K562 (cell line): ENCODE results near the gene FOXD3. TPM values are rescaled to one million over a fixed set of nuclear protein-coding genes. Genes with fewer than 3 reads are reported as not detected.

Experiments
- ARNT ChIP-seq, 2 experiments: fragments of 450-650 bp; IDR thresholded peaks; 2 replicates each; pipeline ENCODE4 v1.6.1; 2016; ENCODE audit warnings: mild to moderate bottlenecking in 1 of 2
- CEBPB ChIP-seq: fragments of 450-650 bp; IDR thresholded peaks from 2 replicates; pipeline ENCODE4 v1.6.1; 2016; ENCODE audit warnings: missing genetic modification characterization, missing compliant biosample characterization
- ETV5 ChIP-seq: sonication (generic); formaldehyde crosslinking; IDR thresholded peaks from 2 replicates; pipeline ENCODE4 v1.4.0; 2020; ENCODE audit warnings: low read depth, mild to moderate bottlenecking, missing genetic modification reagents
- LEF1 ChIP-seq: fragments of 450-650 bp; IDR thresholded peaks from 2 replicates; pipeline ENCODE4 v1.6.1; 2016; ENCODE audit warnings: mild to moderate bottlenecking
- MAFK ChIP-seq: IDR thresholded peaks from 2 replicates; pipeline ENCODE4 v1.6.1; 2011; ENCODE audit warnings: low read length, improper control_type of control experiment
- NFIX ChIP-seq: fragments of 250-450 bp; sonication (Bioruptor Pico); IDR thresholded peaks from 2 replicates; pipeline ENCODE4 v1.4.0; 2020; ENCODE audit warnings: low read depth, mild to moderate bottlenecking, moderate library complexity
- NUFIP1 ChIP-seq: fragments of 450-650 bp; IDR thresholded peaks from 2 replicates; pipeline ENCODE4 v1.6.1; 2018; ENCODE audit not compliant: partially characterized antibody
- PBX2 ChIP-seq, 2 experiments: IDR thresholded peaks in 1 of 2; conservative IDR thresholded peaks in 1 of 2; 2 replicates each; pipeline ENCODE4 v1.6.1; 2016; ENCODE audit warnings: low read depth in 2 of 2, mild to moderate bottlenecking in 1 of 2, missing compliant biosample characterization in 1 of 2, missing genetic modification characterization in 1 of 2, moderate library complexity in 1 of 2
- PHF20 ChIP-seq: fragments of 450-650 bp; IDR thresholded peaks from 2 replicates; pipeline ENCODE4 v1.6.1; 2018; ENCODE audit not compliant: partially characterized antibody
- ZBTB1 ChIP-seq: sonication (generic); formaldehyde crosslinking; IDR thresholded peaks from 2 replicates; pipeline ENCODE4 v1.8.1; 2023; ENCODE audit warnings: missing genetic modification reagents, low read depth, mild to moderate bottlenecking, borderline replicate concordance
- ZBTB17 ChIP-seq: fragments of 450-650 bp; formaldehyde crosslinking; IDR thresholded peaks from 2 replicates; pipeline ENCODE4 v1.4.0; 2020; ENCODE audit warnings: mild to moderate bottlenecking
- polyA plus RNA-seq, 8 experiments: library from polyadenylated mRNA; depleted of rRNA in 4 of 8; stranded (reverse) in 5 of 8; unstranded in 3 of 8; fragments of >200 nt; fragmentation: Nextera tagmentation in 2 of 8; fragmentation: Illumina TruSeq in 1 of 8; extraction: Ambion mirVana in 2 of 8; extraction: Trizol in 1 of 8; gene quantifications; 2 replicates each; pipeline versions ENCODE4 v1.2.1 to v1.2.3, GENCODE V29; 2011 to 2014; ENCODE audit warnings: inconsistent platforms in 1 of 8, missing spikeins in 1 of 8
- total RNA-seq, 7 experiments: library from RNA; depleted of rRNA in 6 of 7; stranded (reverse); fragments of >200 nt in 6 of 7; fragmentation: Illumina TruSeq in 2 of 7; extraction: Trizol in 2 of 7; gene quantifications; 2 replicates each; pipeline versions ENCODE4 v1.2.1 to v1.2.3, GENCODE V29; 2011 to 2021; ENCODE audit warnings: low replicate concordance in 1 of 7
- TF ChIP-seq, protein P1 (sequence below): fragments of 450-650 bp; IDR thresholded peaks from 2 replicates; pipeline ENCODE4 v1.6.1; 2018; ENCODE audit not compliant: partially characterized antibody
- TF ChIP-seq, protein P2 (sequence below), 2 experiments: IDR thresholded peaks; 2 replicates each; pipeline ENCODE4 v1.6.1; 2011; ENCODE audit warnings: borderline replicate concordance in 1 of 2, control low read depth in 1 of 2, low read depth in 1 of 2, low read length in 1 of 2, mild to moderate bottlenecking in 1 of 2, mixed read lengths in 1 of 2, moderate library complexity in 1 of 2; ENCODE audit not compliant: insufficient read depth in 1 of 2, insufficient read length in 1 of 2, poor library complexity in 1 of 2, severe bottlenecking in 1 of 2; ENCODE audit errors: extremely low read depth in 1 of 2

FOXD3 gene
- total and polyA plus RNA-seq, 9 of the 15 experiments (the other 6 are each of a cell fraction or from before 2014, with no cell fraction given), result 0.06 to 0.45 (median 0.10) TPM; not detected in 2

GRCh38 chr1:63367215-63368103 is 45.1 kb downstream of the FOXD3 start, which contains the start of gene ALG6 (continued):
- TF ChIP-seq, protein P1, sequence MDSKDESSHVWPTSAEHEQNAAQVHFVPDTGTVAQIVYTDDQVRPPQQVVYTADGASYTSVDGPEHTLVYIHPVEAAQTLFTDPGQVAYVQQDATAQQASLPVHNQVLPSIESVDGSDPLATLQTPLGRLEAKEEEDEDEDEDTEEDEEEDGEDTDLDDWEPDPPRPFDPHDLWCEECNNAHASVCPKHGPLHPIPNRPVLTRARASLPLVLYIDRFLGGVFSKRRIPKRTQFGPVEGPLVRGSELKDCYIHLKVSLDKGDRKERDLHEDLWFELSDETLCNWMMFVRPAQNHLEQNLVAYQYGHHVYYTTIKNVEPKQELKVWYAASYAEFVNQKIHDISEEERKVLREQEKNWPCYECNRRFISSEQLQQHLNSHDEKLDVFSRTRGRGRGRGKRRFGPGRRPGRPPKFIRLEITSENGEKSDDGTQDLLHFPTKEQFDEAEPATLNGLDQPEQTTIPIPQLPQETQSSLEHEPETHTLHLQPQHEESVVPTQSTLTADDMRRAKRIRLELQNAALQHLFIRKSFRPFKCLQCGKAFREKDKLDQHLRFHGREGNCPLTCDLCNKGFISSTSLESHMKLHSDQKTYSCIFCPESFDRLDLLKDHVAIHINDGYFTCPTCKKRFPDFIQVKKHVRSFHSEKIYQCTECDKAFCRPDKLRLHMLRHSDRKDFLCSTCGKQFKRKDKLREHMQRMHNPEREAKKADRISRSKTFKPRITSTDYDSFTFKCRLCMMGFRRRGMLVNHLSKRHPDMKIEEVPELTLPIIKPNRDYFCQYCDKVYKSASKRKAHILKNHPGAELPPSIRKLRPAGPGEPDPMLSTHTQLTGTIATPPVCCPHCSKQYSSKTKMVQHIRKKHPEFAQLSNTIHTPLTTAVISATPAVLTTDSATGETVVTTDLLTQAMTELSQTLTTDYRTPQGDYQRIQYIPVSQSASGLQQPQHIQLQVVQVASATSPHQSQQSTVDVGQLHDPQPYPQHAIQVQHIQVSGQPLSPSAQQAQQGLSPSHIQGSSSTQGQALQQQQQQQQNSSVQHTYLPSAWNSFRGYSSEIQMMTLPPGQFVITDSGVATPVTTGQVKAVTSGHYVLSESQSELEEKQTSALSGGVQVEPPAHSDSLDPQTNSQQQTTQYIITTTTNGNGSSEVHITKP, result no peak
- TF ChIP-seq PHF20 (peak; percentile 61), CEBPB (tag) (no peak), PBX2 (CRISPR knock-in tag; IDR thresholded peaks at IDR 0.05; ENCODE audit: low read depth) (no peak), PBX2 (tag; conservative IDR thresholded peaks at IDR 0.05; ENCODE audit: low read depth) (no peak), LEF1 (no peak), NFIX (CRISPR knock-in tag) (no peak), ZBTB17 (CRISPR knock-in tag) (0 out of 2 replicates have a peak, but pooled peaks have one; percentile 58), NUFIP1 (no peak), ZBTB1 (CRISPR knock-in tag) (no peak; the same call in 1 of the 2 replicates), ETV5 (CRISPR knock-in tag) (no peak; the same call in 1 of the 2 replicates), ARNT (IDR thresholded peaks at IDR 0.05) (no peak), MAFK (no peak)
- TF ChIP-seq, protein P2, sequence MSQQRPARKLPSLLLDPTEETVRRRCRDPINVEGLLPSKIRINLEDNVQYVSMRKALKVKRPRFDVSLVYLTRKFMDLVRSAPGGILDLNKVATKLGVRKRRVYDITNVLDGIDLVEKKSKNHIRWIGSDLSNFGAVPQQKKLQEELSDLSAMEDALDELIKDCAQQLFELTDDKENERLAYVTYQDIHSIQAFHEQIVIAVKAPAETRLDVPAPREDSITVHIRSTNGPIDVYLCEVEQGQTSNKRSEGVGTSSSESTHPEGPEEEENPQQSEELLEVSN (IDR thresholded peaks at IDR 0.05; ENCODE audit: borderline replicate concordance in 1 of 2, extremely low read depth in 1 of 2, insufficient read depth in 1 of 2, insufficient read length in 1 of 2, low read depth in 1 of 2, low read length in 1 of 2, poor library complexity in 1 of 2, severe bottlenecking in 1 of 2), result peak; percentile 53 to 63
